Vagina (tissue), 2 donors: Measurements from ENCODE around the gene PCIF1. TPM values are rescaled to one million over a fixed set of nuclear protein-coding genes. Genes with fewer than 3 reads are reported as not detected.

Source experiments
- DNase-seq, 2 donors: peaks; one replicate each; pipeline ENCODE4 v3.0.0-alpha.2; 2017; ENCODE audit errors: extremely low spot score in 2 of 2
- H3K27ac ChIP-seq: fragments of 200-600 bp; sonication (generic); one replicate; pipeline ENCODE4 v1.5.1; 2019
- H3K27me3 ChIP-seq: fragments of 200-600 bp; sonication (generic); one replicate; pipeline ENCODE4 v1.5.1; 2019
- H3K36me3 ChIP-seq, 2 donors: fragments of 200-600 bp; sonication (generic); one replicate each; pipeline ENCODE4 v1.5.1; 2017 to 2019
- H3K4me1 ChIP-seq: fragments of 200-600 bp; sonication (generic); one replicate; pipeline ENCODE4 v1.5.1; 2019
- H3K4me3 ChIP-seq, 2 donors: fragments of 200-600 bp; sonication (generic); 1 replicate in 1 of 2; 2 replicates in 1 of 2; pipeline ENCODE4 v1.5.1; 2016 to 2019
- H3K9me3 ChIP-seq: fragments of 200-600 bp; sonication (generic); one replicate; pipeline ENCODE4 v1.5.1; 2019
- CTCF ChIP-seq, 3 experiments: fragments of 450-650 bp in 2 of 3; fragments of 200-600 bp in 1 of 3; sonication (generic) in 1 of 3; IDR thresholded peaks; one replicate each; pipeline ENCODE4 v1.5.1; 2017 to 2019; ENCODE audit warnings: antibody characterized with exemption in 3 of 3, mild to moderate bottlenecking in 2 of 3, moderate library complexity in 2 of 3
- POLR2A ChIP-seq, 2 donors: fragments of 450-650 bp; IDR thresholded peaks; one replicate each; pipeline ENCODE4 v1.6.1; 2017; ENCODE audit warnings: antibody characterized with exemption in 2 of 2, mild to moderate bottlenecking in 2 of 2, moderate library complexity in 2 of 2
- POLR2AphosphoS5 ChIP-seq, 2 donors: sonication (generic); formaldehyde crosslinking; IDR thresholded peaks; one replicate each; pipeline ENCODE4 v1.9.0; 2017; ENCODE audit warnings: antibody characterized with exemption in 2 of 2, mild to moderate bottlenecking in 2 of 2, low read depth in 1 of 2; ENCODE audit not compliant: insufficient read depth in 1 of 2
- intact Hi-C: fragments of 100-400 bp; cut with DNase I; formaldehyde crosslinking; loops from one replicate; pipeline ENCODE4 v1.15.1; 2023
- total RNA-seq: library from RNA; depleted of rRNA; stranded (reverse); fragments of >200 nt; gene quantifications from one replicate; pipeline ENCODE4 v1.2.3, GENCODE V29; 2016

The PCIF1 gene
- 36.6 TPM for total RNA-seq

- Histone ChIP-seq H3K9me3 (no peaks in the 10 kb centered on the region), H3K4me3 (peak within 1 kb of the TSS; percentile 74 to 94), H3K27ac (peak within 1 kb of the TSS; percentile 100), H3K4me1 (peaks cover 30% of the 10 kb centered on the region), H3K27me3 (no peaks in the 10 kb centered on the region), H3K36me3 (peaks cover 0 to 26% of the 10 kb centered on the region in 2 donors)
- TF ChIP-seq POLR2A (IDR thresholded peaks at IDR 0.05), result peak; percentile 76 to 82
- no peak for TF ChIP-seq CTCF (IDR thresholded peaks at IDR 0.05)
- peak; percentile 95 to 100 for TF ChIP-seq POLR2AphosphoS5 (IDR thresholded peaks at IDR 0.05; ENCODE audit: insufficient read depth in 1 of 2, low read depth in 1 of 2)
- intact Hi-C loops, result loop anchor here (2.0 kb wide), 1 partner anchor 44 kb away; the partner anchor contains the start of genes CTSA and NEURL2
- peak in 1 of 2 donors; percentile 99 for DNase-seq
Observed at GRCh38 chr20:45934586-45935415, at the start of gene PCIF1. Gene PCIF1 (plus strand): TSS chr20:45934683. CDS start chr20:45939000, 4,317 bp downstream.

GRCh38 chr20:45886590-45887345 is 47.7 kb upstream of the PCIF1 start:
- TF ChIP-seq POLR2A (IDR thresholded peaks at IDR 0.05), result no peak
- no peak for TF ChIP-seq POLR2AphosphoS5 (IDR thresholded peaks at IDR 0.05; ENCODE audit: insufficient read depth in 1 of 2, low read depth in 1 of 2)
- no peak for TF ChIP-seq CTCF (IDR thresholded peaks at IDR 0.05)
- H3K27me3 ChIP-seq, result no peaks in the 10 kb centered on the region
- H3K4me1 ChIP-seq, result peaks cover 43% of the 10 kb centered on the region
- H3K9me3 ChIP-seq, result no peaks in the 10 kb centered on the region
- H3K4me3 ChIP-seq, result no peak overlapping the region
- intact Hi-C loops, result loop anchor here (10.0 kb wide), 1 partner anchor 72 kb away; the partner anchor contains the start of gene UBE2C
- no peak overlapping the region for H3K27ac ChIP-seq
- peaks cover 0 to 20% of the 10 kb centered on the region in 2 donors for H3K36me3 ChIP-seq
- DNase-seq, result no peak

GRCh38 chr20:45887346-45887715 is 47.2 kb upstream of the PCIF1 start, which contains the start of gene SPATA25:
Gene SPATA25 (minus strand): TSS chr20:45887622. CDS start chr20:45887590, 32 bp downstream.
- Histone ChIP-seq H3K36me3 (peaks cover 0 to 20% of the 10 kb centered on the region in 2 donors), H3K9me3 (no peaks in the 10 kb centered on the region), H3K4me3 (no peak within 1 kb of the TSS), H3K27me3 (no peaks in the 10 kb centered on the region), H3K4me1 (peaks cover 43% of the 10 kb centered on the region), H3K27ac (no peak within 1 kb of the TSS)
- no peak for DNase-seq
- no peak for TF ChIP-seq POLR2AphosphoS5 (IDR thresholded peaks at IDR 0.05; ENCODE audit: insufficient read depth in 1 of 2, low read depth in 1 of 2)
- intact Hi-C loops, result loop anchor here (10.0 kb wide), 1 partner anchor 73 kb away; the partner anchor contains the start of gene UBE2C

DNA sequence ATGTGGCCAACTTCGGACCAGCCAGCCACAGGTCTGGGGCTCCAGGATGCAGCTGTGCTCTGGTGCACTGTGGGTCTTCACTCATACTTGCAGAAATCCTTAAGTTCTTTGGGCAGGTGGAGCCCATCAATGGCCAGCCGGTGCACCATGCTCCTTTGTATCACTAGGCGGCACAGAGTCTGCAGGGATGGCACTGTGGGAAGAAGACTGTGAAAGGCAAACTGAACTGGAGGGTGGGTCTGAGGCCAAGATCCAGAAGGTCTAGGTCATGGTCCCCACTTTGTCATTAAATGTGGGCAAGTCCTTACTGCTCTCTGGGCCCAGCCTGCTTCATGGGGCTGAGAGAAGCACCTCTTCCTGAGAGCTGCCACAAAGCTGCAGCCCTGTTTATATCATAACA is 45.8 kb upstream of the PCIF1 start:
- no peak for DNase-seq
- Histone ChIP-seq H3K27ac (no peak overlapping the region), H3K4me1 (peaks cover 51% of the 10 kb centered on the region), H3K4me3 (no peak overlapping the region), H3K9me3 (no peaks in the 10 kb centered on the region), H3K27me3 (no peaks in the 10 kb centered on the region), H3K36me3 (peaks cover 0 to 11% of the 10 kb centered on the region in 2 donors)
- no peak for TF ChIP-seq POLR2AphosphoS5 (IDR thresholded peaks at IDR 0.05; ENCODE audit: insufficient read depth in 1 of 2, low read depth in 1 of 2)
- no peak for TF ChIP-seq CTCF (IDR thresholded peaks at IDR 0.05)
- TF ChIP-seq POLR2A (IDR thresholded peaks at IDR 0.05), result no peak
- intact Hi-C loops, result loop anchor here (10.0 kb wide), 1 partner anchor 74 kb away; the partner anchor contains the start of gene UBE2C
